Subcutaneous abdominal adipose tissue (tissue), 5 donors: ENCODE data around the gene EXOC3L4.
"Not testable (repeated sequence)": the region's sequence is repeated elsewhere in the genome, so short reads cannot be mapped to it uniquely, and the experiment has no call there.

Experiments used
- H3K27ac ChIP-seq: one replicate; pipeline ENCODE4 v1.7.0; 2013; ENCODE audit warnings: low read depth, mild to moderate bottlenecking, inconsistent platforms, low read length, moderate library complexity
- H3K27me3 ChIP-seq, 5 donors: one replicate each; pipeline ENCODE4 v1.7.0; 2013; ENCODE audit warnings: low read length in 5 of 5, inconsistent platforms in 1 of 5; ENCODE audit not compliant: control insufficient read depth in 5 of 5, insufficient read depth in 4 of 5
- H3K36me3 ChIP-seq, 5 donors: one replicate each; pipeline ENCODE4 v1.7.0; 2013; ENCODE audit warnings: low read length in 5 of 5; ENCODE audit not compliant: control insufficient read depth in 5 of 5, insufficient read depth in 5 of 5
- H3K4me1 ChIP-seq, 5 donors: one replicate each; pipeline ENCODE4 v1.7.0; 2013; ENCODE audit warnings: low read length in 5 of 5, mild to moderate bottlenecking in 3 of 5, moderate library complexity in 1 of 5; ENCODE audit not compliant: control insufficient read depth in 5 of 5, insufficient read depth in 5 of 5
- H3K4me3 ChIP-seq, 5 donors: one replicate each; pipeline ENCODE4 v1.7.0; 2013; ENCODE audit warnings: low read length in 5 of 5, low read depth in 1 of 5
- H3K9ac ChIP-seq, 5 donors: one replicate each; pipeline ENCODE4 v1.7.0; 2013; ENCODE audit warnings: low read length in 5 of 5, mild to moderate bottlenecking in 4 of 5, moderate library complexity in 3 of 5
- H3K9me3 ChIP-seq, 5 donors: one replicate each; pipeline ENCODE4 v1.7.0; 2013; ENCODE audit warnings: low read length in 5 of 5; ENCODE audit not compliant: control insufficient read depth in 5 of 5
- donor health status: healthy.
- donor health status: healthy.
- donor health status: healthy.
- donor health status: healthy.
- donor health status: healthy.

EXOC3L4 gene

GRCh38 chr14:103146141-103146709 lies 51.7 kb downstream of the EXOC3L4 start:
- no peak overlapping the region for H3K27ac ChIP-seq
- H3K9me3 ChIP-seq, result no peaks in the 10 kb centered on the region
- no peak overlapping the region for H3K4me3 ChIP-seq
- H3K9ac ChIP-seq, result no peak overlapping the region
- H3K36me3 ChIP-seq, result no peaks in the 10 kb centered on the region
- H3K27me3 ChIP-seq, result peaks cover 0 to 6% (median 3%) of the 10 kb centered on the region in 5 donors
- H3K4me1 ChIP-seq, result no peaks in the 10 kb centered on the region

- Histone ChIP-seq H3K9me3 (no peaks in the 10 kb centered on the region), H3K27ac (no peak overlapping the region), H3K27me3 (no peaks in the 10 kb centered on the region), H3K4me3 (no peak overlapping the region), H3K36me3 (no peaks in the 10 kb centered on the region), H3K9ac (no peak overlapping the region), H3K4me1 (peaks cover 0 to 2% (median 2%) of the 10 kb centered on the region in 5 donors)
Observed at GRCh38 chr14:103149351-103150237, 55.1 kb downstream of the EXOC3L4 start.

- Histone ChIP-seq H3K36me3 (no peaks in the 10 kb centered on the region), H3K4me3 (no peak overlapping the region), H3K9me3 (no peaks in the 10 kb centered on the region), H3K9ac (no peak overlapping the region), H3K4me1 (peaks cover 2 to 19% (median 19%) of the 10 kb centered on the region in 5 donors), H3K27ac (no peak overlapping the region), H3K27me3 (no peaks in the 10 kb centered on the region)
Observed at GRCh38 chr14:103151270-103151945, 56.9 kb downstream of the EXOC3L4 start.

GRCh38 chr14:103155010-103155409 lies 60.5 kb downstream of the EXOC3L4 start:
- no peaks in the 10 kb centered on the region for H3K9me3 ChIP-seq
- H3K36me3 ChIP-seq, result no peaks in the 10 kb centered on the region
- no peak overlapping the region for H3K27ac ChIP-seq
- H3K9ac ChIP-seq, result no peak overlapping the region
- H3K4me3 ChIP-seq, result no peak overlapping the region
- H3K4me1 ChIP-seq, result peaks cover 2 to 27% (median 24%) of the 10 kb centered on the region in 5 donors
- H3K27me3 ChIP-seq, result no peaks in the 10 kb centered on the region

GRCh38 chr14:103155416-103155815 lies 60.9 kb downstream of the EXOC3L4 start:
- H3K9ac ChIP-seq, H3K9me3 ChIP-seq, H3K4me3 ChIP-seq, H3K27me3 ChIP-seq, H3K27ac ChIP-seq, H3K36me3 ChIP-seq: not testable (repeated sequence)
- H3K4me1 ChIP-seq, result peaks cover 2 to 27% (median 24%) of the 10 kb centered on the region in 5 donors

- Histone ChIP-seq H3K27me3 (no peaks in the 10 kb centered on the region), H3K4me3 (no peak overlapping the region), H3K36me3 (no peaks in the 10 kb centered on the region), H3K9me3 (no peaks in the 10 kb centered on the region), H3K4me1 (peaks cover 2 to 30% (median 27%) of the 10 kb centered on the region in 5 donors), H3K9ac (no peak overlapping the region), H3K27ac (no peak overlapping the region)
Observed at GRCh38 chr14:103155826-103156394, 61.4 kb downstream of the EXOC3L4 start.

- H3K27me3 ChIP-seq, result no peaks in the 10 kb centered on the region
- no peaks in the 10 kb centered on the region for H3K36me3 ChIP-seq
- no peaks in the 10 kb centered on the region for H3K9me3 ChIP-seq
- H3K4me1 ChIP-seq, result peaks cover 2 to 38% (median 32%) of the 10 kb centered on the region in 5 donors
- no peak overlapping the region for H3K4me3 ChIP-seq
- H3K9ac ChIP-seq, result no peak overlapping the region
- no peak overlapping the region for H3K27ac ChIP-seq
Observed at GRCh38 chr14:103156651-103157378, 62.3 kb downstream of the EXOC3L4 start.

GRCh38 chr14:103157969-103158368 lies 63.4 kb downstream of the EXOC3L4 start:
- H3K4me3 ChIP-seq, result no peak overlapping the region
- H3K9me3 ChIP-seq, result no peaks in the 10 kb centered on the region
- peaks cover 2 to 41% (median 32%) of the 10 kb centered on the region in 5 donors for H3K4me1 ChIP-seq
- no peak overlapping the region for H3K27ac ChIP-seq
- no peaks in the 10 kb centered on the region for H3K36me3 ChIP-seq
- no peaks in the 10 kb centered on the region for H3K27me3 ChIP-seq
- H3K9ac ChIP-seq, result no peak overlapping the region

GRCh38 chr14:103158688-103159087 lies 64.2 kb downstream of the EXOC3L4 start:
- Histone ChIP-seq H3K27ac (no peak overlapping the region), H3K27me3 (no peaks in the 10 kb centered on the region), H3K4me1 (peaks cover 2 to 41% (median 32%) of the 10 kb centered on the region in 5 donors), H3K9ac (no peak overlapping the region), H3K4me3 (no peak overlapping the region), H3K36me3 (no peaks in the 10 kb centered on the region), H3K9me3 (no peaks in the 10 kb centered on the region)
